PFSK-1 (cell line): ENCODE measurements around the gene DOCK1.

Experiments used
- FOXP2 ChIP-seq: optimal IDR thresholded peaks from 2 replicates; pipeline ENCODE3; 2011; ENCODE audit warnings: borderline replicate concordance, control low read depth, inconsistent platforms; ENCODE audit not compliant: insufficient read depth; ENCODE audit errors: extremely low read length, extremely low read depth
- POLR2AphosphoS5 ChIP-seq: IDR thresholded peaks from 2 replicates; pipeline ENCODE4 v1.6.1; 2012; ENCODE audit warnings: low read depth, mild to moderate bottlenecking, control low read depth, low read length, moderate library complexity
- REST ChIP-seq, 2 experiments: IDR thresholded peaks; 2 replicates each; pipeline versions ENCODE4 v1.6.1 to v1.8.0; 2011 to 2012; ENCODE audit warnings: low read depth in 2 of 2, low read length in 2 of 2, control low read depth in 1 of 2, inconsistent platforms in 1 of 2, mild to moderate bottlenecking in 1 of 2, moderate library complexity in 1 of 2; ENCODE audit not compliant: insufficient read depth in 1 of 2
- SIN3A ChIP-seq: IDR thresholded peaks from 2 replicates; pipeline ENCODE4 v1.6.1; 2012; ENCODE audit warnings: mild to moderate bottlenecking, low read length, moderate library complexity, borderline replicate concordance; ENCODE audit not compliant: insufficient read depth
- TAF1 ChIP-seq: IDR thresholded peaks from 2 replicates; pipeline ENCODE4 v1.6.1; 2012; ENCODE audit warnings: low read length, control low read depth, borderline replicate concordance; ENCODE audit not compliant: insufficient read depth

DOCK1 gene

GRCh38 chr10:127198721-127199120 is 293.5 kb downstream of the DOCK1 start:
- TF ChIP-seq FOXP2 (no peak), POLR2AphosphoS5 (no peak)

GRCh38 chr10:127200646-127201045 is 295.4 kb downstream of the DOCK1 start:
- no peak for TF ChIP-seq POLR2AphosphoS5
- no peak for TF ChIP-seq FOXP2
- TF ChIP-seq SIN3A, result no peak
- no peak for TF ChIP-seq REST (IDR thresholded peaks at IDR 0.05; ENCODE audit: insufficient read depth in 1 of 2, low read depth in 2 of 2, low read length in 2 of 2)

- TF ChIP-seq POLR2AphosphoS5 (no peak), FOXP2 (no peak), REST (IDR thresholded peaks at IDR 0.05; ENCODE audit: insufficient read depth in 1 of 2, low read depth in 2 of 2, low read length in 2 of 2) (no peak), SIN3A (no peak)
Measured at GRCh38 chr10:127203067-127203466, 297.8 kb downstream of the DOCK1 start.

- TF ChIP-seq POLR2AphosphoS5, result no peak
- TF ChIP-seq SIN3A, result no peak
- no peak for TF ChIP-seq FOXP2
- no peak for TF ChIP-seq REST (IDR thresholded peaks at IDR 0.05; ENCODE audit: insufficient read depth in 1 of 2, low read depth in 2 of 2, low read length in 2 of 2)
- no peak for TF ChIP-seq TAF1
Measured at GRCh38 chr10:127207081-127207480, 301.9 kb downstream of the DOCK1 start.

GRCh38 chr10:127210936-127211466 is 305.8 kb downstream of the DOCK1 start:
- TF ChIP-seq TAF1 (no peak), FOXP2 (no peak), REST (IDR thresholded peaks at IDR 0.05; ENCODE audit: insufficient read depth in 1 of 2, low read depth in 2 of 2, low read length in 2 of 2) (no peak), POLR2AphosphoS5 (no peak), SIN3A (no peak)
